Measurements from ENCODE around the gene XAGE2.
"Not testable (repeated sequence)": the region's sequence is repeated elsewhere in the genome, so short reads cannot be mapped to it uniquely, and the experiment has no call there.

The XAGE2 gene, protein sequence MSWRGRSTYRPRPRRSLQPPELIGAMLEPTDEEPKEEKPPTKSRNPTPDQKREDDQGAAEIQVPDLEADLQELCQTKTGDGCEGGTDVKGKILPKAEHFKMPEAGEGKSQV

DNA sequence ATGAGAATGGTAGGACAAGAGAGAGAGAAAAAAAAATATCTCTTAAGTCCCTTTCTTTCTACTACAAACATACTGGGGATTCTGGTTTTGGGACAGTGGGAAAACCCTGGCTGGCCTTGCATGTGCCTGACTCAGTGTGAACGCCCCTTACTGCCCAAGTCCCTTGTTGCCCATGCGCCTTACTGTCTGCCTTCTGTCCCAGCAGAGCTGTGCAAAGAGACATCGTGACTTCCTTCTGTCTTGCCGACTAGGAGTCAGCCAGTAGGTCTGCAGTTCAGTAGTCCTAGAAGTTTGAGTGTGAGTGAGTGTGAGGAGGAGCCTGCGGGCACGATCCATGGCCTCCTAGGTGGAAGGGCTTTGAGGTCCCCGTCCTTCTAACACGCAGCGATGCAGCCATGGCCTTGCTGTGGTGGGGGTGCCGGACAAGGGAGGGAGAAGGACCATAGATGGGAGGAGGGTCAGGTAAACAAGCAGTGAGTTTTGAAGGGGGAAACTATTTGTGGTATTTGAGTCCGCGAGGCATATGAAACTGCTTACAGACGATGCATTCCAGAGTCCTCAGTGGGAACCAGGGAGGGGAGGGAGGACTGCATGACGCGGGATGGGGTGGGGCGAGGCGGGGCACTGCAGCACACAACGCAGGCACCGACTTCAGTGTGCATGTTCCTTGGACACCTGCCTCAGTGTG is at the start of gene XAGE2:
XAGE2 (plus strand) TSS at position 654 of the 688 bp plus-strand sequence. CDS start 994 bp downstream, outside the sequence.
- Histone ChIP-seq H3K36me3 (ENCODE audit: control insufficient read depth, insufficient read depth, low read length) (no peaks in the 10 kb centered on the region), H3K4me3 (ENCODE audit: low read length) (no peak within 1 kb of the TSS), H3K9me3 (ENCODE audit: control insufficient read depth, low read length) (no peaks in the 10 kb centered on the region), H3K9ac (ENCODE audit: low read length) (no peak within 1 kb of the TSS), H3K4me1 (ENCODE audit: control insufficient read depth, insufficient read depth, low read length) (no peaks in the 10 kb centered on the region), H3K27me3 (ENCODE audit: control insufficient read depth, insufficient read depth, low read length) (no peaks in the 10 kb centered on the region)

DNA sequence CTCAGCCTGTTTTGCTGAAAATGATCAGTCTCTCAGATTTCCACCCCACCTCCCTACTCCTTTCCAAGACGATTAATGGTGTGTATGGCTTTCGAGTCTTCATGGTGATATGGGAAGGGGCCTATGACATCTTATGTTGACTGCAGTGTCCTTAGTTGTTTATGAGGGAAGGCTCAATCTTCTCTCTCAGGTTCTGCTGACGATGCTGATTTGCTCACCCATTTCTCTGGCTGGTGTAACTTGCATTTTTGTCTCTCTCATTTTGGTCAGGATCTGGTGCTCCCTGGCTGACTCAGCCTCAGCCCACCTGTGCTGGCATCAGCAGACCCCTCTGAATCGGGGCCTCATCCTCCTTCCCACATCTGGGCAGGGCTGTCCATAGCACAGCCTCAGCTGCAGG is 31.4 kb upstream of the XAGE2 start:
- no peaks in the 10 kb centered on the region for H3K27me3 ChIP-seq (ENCODE audit: control insufficient read depth, insufficient read depth, low read length)
- H3K4me1 ChIP-seq (ENCODE audit: control insufficient read depth, insufficient read depth, low read length) = no peaks in the 10 kb centered on the region
- H3K9me3 ChIP-seq (ENCODE audit: control insufficient read depth, low read length) = no peaks in the 10 kb centered on the region

DNA sequence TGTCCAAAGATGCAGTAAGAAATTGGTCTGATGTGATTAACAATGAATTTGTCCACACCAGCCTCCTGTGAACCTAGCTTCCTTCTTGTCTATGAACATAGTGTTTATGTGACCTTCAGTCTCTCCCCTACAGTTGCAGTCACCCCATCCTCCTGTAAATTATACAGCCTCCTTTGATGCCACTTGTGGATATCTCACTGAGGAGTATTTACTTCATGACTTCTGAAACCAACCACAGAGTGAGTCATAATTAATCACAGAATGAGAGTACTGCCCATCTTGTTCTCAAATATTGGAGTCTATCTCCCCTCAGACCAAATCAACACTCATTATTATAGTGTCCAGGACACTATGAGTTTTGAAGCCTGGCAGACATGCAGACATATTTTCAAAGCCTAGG is 27.3 kb upstream of the XAGE2 start:
- Histone ChIP-seq H3K9ac (ENCODE audit: low read length) (no peak overlapping the region), H3K9me3 (ENCODE audit: control insufficient read depth, low read length) (no peaks in the 10 kb centered on the region), H3K36me3 (ENCODE audit: control insufficient read depth, insufficient read depth, low read length) (no peaks in the 10 kb centered on the region), H3K27me3 (ENCODE audit: control insufficient read depth, insufficient read depth, low read length) (no peaks in the 10 kb centered on the region), H3K4me1 (ENCODE audit: control insufficient read depth, insufficient read depth, low read length) (no peaks in the 10 kb centered on the region), H3K4me3 (ENCODE audit: low read length) (no peak overlapping the region)

More for the DNA sequence above, 31.4 kb upstream of the XAGE2 start:
- Histone ChIP-seq H3K36me3 (ENCODE audit: control insufficient read depth, insufficient read depth, low read length) (no peaks in the 10 kb centered on the region), H3K4me3 (ENCODE audit: low read length) (no peak overlapping the region), H3K9ac (ENCODE audit: low read length) (no peak overlapping the region)

DNA sequence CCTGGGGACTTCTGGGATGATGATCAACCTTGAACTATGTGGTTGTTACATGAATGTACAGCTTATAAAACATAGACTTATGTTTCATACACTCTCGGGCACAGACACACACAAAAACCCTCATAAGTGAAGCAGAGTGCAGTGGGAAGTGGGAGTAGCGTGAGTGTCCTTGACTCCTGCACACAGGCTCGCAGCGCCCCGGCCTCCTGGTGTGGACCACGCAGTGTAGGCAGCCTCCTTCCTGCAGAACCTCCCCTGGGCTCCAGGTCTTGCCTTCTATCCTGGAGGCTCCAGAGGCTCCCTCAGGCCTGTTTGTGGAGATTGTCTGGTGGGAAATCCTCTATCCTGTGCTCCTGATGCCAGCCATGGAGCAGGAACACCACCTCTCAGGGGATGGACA is 25.7 kb upstream of the XAGE2 start:
- not testable (repeated sequence) for H3K9ac ChIP-seq (ENCODE audit: low read length); H3K4me1 ChIP-seq (ENCODE audit: control insufficient read depth, insufficient read depth, low read length); H3K4me3 ChIP-seq (ENCODE audit: low read length); H3K9me3 ChIP-seq (ENCODE audit: control insufficient read depth, low read length); H3K27me3 ChIP-seq (ENCODE audit: control insufficient read depth, insufficient read depth, low read length); H3K36me3 ChIP-seq (ENCODE audit: control insufficient read depth, insufficient read depth, low read length)

DNA sequence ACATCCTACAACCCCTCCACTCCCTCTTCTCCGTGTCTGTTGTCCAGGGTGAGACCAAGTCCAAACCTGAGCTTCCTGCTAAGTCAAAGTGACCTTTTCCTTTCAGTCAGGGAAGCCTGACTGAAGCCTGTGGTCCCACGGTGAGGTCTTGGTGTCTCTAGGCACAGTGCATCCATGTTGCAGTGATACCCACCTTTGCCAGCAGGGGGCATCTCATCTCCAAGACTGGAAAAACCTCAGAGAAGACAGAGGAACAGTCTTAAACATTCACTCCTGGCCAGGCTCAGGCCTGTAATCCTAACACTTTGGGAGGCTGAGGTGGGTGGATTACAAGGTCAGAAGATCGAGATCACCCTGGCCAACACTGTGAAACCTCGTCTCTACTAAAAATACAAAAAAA is 23.4 kb upstream of the XAGE2 start:
- not testable (repeated sequence) for H3K27me3 ChIP-seq (ENCODE audit: control insufficient read depth, insufficient read depth, low read length); H3K9me3 ChIP-seq (ENCODE audit: control insufficient read depth, low read length); H3K36me3 ChIP-seq (ENCODE audit: control insufficient read depth, insufficient read depth, low read length); H3K9ac ChIP-seq (ENCODE audit: low read length); H3K4me1 ChIP-seq (ENCODE audit: control insufficient read depth, insufficient read depth, low read length); H3K4me3 ChIP-seq (ENCODE audit: low read length)

DNA sequence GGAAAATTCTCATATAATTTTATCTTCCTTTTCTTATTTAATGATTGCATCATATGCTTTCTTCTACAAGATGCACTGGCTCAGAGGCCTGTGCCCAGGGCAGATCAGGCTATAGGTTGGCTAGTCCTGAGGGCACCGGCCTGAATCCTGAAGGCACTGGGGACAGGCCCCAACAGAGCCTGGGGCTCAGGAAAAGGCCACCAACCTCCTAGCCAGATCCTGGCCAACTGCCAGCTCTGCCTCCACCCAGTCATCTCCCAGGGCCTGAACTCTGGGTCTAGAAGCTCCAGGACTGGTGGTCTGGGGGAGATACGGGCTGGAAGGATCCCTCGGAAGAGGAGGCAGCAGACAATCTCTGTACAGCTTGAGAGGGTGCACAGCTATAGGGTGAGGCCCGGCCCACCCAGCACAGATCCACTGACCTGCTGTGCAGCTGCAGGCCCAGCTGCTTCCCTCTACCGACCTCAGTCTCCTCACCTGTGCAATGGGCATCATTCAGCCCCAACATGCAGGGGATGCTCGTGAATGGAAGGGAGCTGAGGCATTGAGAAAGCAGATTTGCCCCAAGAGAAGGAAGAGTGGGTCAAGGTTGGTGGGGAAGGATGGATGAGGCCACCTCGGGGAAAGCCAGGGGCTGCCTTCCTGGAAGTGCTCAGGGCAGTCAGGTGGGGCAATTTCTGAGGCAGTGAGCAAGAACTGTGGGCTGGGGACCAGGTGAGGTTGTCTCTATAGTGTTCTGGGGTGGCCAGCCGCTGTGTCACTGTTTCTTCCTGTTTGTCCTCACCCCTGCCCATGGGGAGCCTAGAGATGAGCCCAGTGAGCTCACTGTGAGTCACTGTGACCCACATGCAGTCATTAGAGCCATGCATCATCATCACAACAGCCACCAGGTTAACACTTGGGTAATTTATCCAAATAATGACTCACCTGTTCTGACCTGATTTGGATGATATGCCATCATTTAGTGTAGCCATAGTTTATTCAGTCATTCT is 22.4 kb upstream of the XAGE2 start:
- H3K27me3 ChIP-seq (ENCODE audit: control insufficient read depth, insufficient read depth, low read length) = no peaks in the 10 kb centered on the region
- no peaks in the 10 kb centered on the region for H3K36me3 ChIP-seq (ENCODE audit: control insufficient read depth, insufficient read depth, low read length)
- no peak overlapping the region for H3K4me3 ChIP-seq (ENCODE audit: low read length)
- H3K4me1 ChIP-seq (ENCODE audit: control insufficient read depth, insufficient read depth, low read length) = no peaks in the 10 kb centered on the region
- H3K9ac ChIP-seq (ENCODE audit: low read length) = no peak overlapping the region
- H3K9me3 ChIP-seq (ENCODE audit: control insufficient read depth, low read length) = no peaks in the 10 kb centered on the region

DNA sequence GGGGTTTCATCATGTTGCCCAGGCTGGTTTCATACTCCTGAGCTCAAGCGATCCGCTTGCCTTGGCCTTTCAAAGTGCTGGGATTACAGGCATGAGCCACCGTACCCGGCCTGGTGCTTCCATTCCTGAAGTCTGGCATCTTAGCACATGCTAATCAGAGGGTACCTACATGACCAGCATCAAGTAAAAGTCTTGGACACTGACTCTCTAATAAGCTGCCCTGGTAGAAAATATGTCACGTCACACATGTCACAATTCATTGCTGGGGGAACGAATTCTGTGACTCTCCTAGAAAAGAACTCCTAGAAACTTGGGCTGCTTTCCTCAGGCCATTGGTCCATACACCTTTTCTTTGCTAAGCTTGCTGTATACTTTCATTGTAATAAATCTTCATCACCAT is 19.1 kb upstream of the XAGE2 start:
- Histone ChIP-seq H3K4me3 (ENCODE audit: low read length) (no peak overlapping the region), H3K27me3 (ENCODE audit: control insufficient read depth, insufficient read depth, low read length) (no peaks in the 10 kb centered on the region), H3K9me3 (ENCODE audit: control insufficient read depth, low read length) (no peaks in the 10 kb centered on the region), H3K36me3 (ENCODE audit: control insufficient read depth, insufficient read depth, low read length) (no peaks in the 10 kb centered on the region), H3K9ac (ENCODE audit: low read length) (no peak overlapping the region), H3K4me1 (ENCODE audit: control insufficient read depth, insufficient read depth, low read length) (no peaks in the 10 kb centered on the region)

DNA sequence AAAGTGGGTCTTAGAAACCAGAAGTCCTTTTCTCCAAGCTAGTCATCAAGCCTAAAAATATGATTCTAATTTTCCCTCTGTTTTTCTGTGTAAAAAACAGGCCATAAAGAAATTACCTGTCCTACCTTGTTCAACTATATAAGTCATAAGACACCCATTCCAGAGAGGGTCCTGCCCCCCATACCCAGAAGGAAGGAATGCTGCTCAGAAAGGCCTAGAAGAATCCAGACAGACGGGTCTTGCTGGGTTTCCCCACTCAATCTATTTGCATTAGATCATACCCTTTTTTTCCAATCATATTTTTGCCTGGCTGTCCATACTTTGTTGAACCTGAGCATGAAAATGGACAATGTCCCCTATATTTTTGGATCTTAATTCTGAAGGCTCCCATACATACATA is 16.3 kb upstream of the XAGE2 start:
- Histone ChIP-seq H3K9me3 (ENCODE audit: control insufficient read depth, low read length) (no peaks in the 10 kb centered on the region), H3K4me1 (ENCODE audit: control insufficient read depth, insufficient read depth, low read length) (no peaks in the 10 kb centered on the region), H3K27me3 (ENCODE audit: control insufficient read depth, insufficient read depth, low read length) (no peaks in the 10 kb centered on the region), H3K9ac (ENCODE audit: low read length) (no peak overlapping the region), H3K4me3 (ENCODE audit: low read length) (no peak overlapping the region), H3K36me3 (ENCODE audit: control insufficient read depth, insufficient read depth, low read length) (no peaks in the 10 kb centered on the region)

DNA sequence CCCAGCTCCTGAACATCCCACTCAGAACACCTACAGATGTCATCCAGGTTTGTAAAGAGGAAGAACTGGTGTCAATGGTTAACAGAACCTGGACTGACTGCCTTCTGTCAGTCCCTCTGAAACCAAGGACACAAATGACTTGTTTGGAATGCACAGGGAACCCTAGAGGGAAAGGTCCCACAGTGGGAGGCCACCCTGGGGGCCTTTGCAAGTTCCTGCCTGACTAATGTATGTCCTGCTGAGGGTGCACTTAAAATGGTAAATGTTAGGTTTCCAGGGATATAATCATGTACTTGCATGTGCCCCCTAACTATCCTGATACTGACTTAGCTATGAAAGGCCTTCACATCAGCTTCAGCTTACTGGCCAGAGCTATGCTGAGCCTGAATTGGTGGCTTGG is 15.0 kb upstream of the XAGE2 start:
- Histone ChIP-seq H3K4me3 (ENCODE audit: low read length) (no peak overlapping the region), H3K27me3 (ENCODE audit: control insufficient read depth, insufficient read depth, low read length) (no peaks in the 10 kb centered on the region), H3K9me3 (ENCODE audit: control insufficient read depth, low read length) (no peaks in the 10 kb centered on the region), H3K4me1 (ENCODE audit: control insufficient read depth, insufficient read depth, low read length) (no peaks in the 10 kb centered on the region), H3K9ac (ENCODE audit: low read length) (no peak overlapping the region), H3K36me3 (ENCODE audit: control insufficient read depth, insufficient read depth, low read length) (no peaks in the 10 kb centered on the region)

DNA sequence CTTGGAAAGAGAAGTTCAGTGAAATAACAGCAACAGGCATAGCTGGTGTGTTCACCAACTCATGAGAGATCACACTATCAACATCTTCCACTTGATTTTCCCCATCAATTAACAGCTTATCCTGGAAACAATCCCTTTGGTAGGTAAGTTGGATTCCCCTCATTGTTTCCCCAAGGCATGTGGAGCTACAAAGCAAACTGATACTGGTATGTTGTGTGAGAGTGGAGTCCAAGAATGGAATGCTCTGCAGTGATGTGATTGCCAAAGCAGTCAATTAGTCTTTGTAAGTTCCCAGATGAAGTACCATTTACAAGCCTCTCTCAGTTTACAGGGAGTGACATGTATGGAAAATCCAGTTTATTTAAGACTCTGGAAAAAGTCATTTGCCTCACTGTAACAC is 13.7 kb upstream of the XAGE2 start:
- Histone ChIP-seq H3K4me3 (ENCODE audit: low read length) (no peak overlapping the region), H3K27me3 (ENCODE audit: control insufficient read depth, insufficient read depth, low read length) (no peaks in the 10 kb centered on the region), H3K9me3 (ENCODE audit: control insufficient read depth, low read length) (no peaks in the 10 kb centered on the region), H3K36me3 (ENCODE audit: control insufficient read depth, insufficient read depth, low read length) (no peaks in the 10 kb centered on the region), H3K4me1 (ENCODE audit: control insufficient read depth, insufficient read depth, low read length) (no peaks in the 10 kb centered on the region), H3K9ac (ENCODE audit: low read length) (no peak overlapping the region)

DNA sequence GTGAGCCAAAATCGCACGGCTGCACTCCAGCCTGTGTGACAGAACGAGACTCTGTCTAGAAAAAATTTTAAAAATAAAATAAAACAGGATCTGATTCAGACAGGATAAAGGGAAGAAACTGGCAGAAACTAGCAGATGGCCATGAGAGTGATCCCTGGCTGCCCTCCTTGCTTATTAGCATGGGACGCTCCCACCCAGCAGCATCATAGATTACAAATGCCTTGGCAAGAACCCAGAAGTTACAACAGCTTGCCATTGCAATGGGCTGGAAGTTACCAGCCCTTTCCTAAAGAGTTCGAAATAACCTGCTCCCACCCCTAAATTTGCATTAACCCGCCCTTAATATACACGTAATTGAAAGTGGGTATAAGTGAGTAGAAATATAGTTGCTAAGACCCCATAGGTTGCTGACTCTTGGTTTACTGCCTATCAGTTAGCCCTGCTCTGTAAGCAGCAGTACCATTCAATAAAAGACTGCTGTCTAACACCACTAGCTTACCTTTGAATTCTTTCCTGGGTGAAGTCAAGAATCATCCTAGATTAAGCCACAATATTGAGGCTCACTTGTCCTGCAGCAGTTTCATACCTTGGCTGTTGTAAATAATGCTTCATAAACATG is 9.1 kb upstream of the XAGE2 start:
- Histone ChIP-seq H3K4me3 (ENCODE audit: low read length) (no peak overlapping the region), H3K36me3 (ENCODE audit: control insufficient read depth, insufficient read depth, low read length) (no peaks in the 10 kb centered on the region), H3K9ac (ENCODE audit: low read length) (no peak overlapping the region), H3K4me1 (ENCODE audit: control insufficient read depth, insufficient read depth, low read length) (no peaks in the 10 kb centered on the region), H3K27me3 (ENCODE audit: control insufficient read depth, insufficient read depth, low read length) (no peaks in the 10 kb centered on the region), H3K9me3 (ENCODE audit: control insufficient read depth, low read length) (no peaks in the 10 kb centered on the region)

DNA sequence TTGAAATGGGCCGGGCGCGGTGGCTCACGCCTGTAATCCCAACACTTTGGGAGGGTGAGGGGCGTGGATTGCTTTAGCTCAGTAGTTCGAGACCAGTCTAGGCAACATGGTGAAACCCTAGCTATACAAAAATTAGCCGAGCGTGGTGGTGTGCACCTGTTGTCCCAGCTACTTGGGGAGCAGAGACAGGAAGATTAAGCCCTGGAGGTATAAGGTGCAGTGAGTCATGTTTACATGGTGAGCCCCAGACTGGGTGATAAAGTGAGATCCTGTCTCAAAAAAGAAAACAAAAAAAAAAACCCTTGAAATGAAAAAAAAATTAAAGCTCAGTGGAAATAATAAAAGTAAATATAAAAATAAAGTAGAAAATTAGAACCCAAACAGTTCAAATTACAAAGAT is 6.9 kb upstream of the XAGE2 start:
- no peaks in the 10 kb centered on the region for H3K4me1 ChIP-seq (ENCODE audit: control insufficient read depth, insufficient read depth, low read length)
- H3K4me3 ChIP-seq (ENCODE audit: low read length) = no peak overlapping the region

More for the DNA sequence above, 6.9 kb upstream of the XAGE2 start:
- Histone ChIP-seq H3K9ac (ENCODE audit: low read length) (no peak overlapping the region), H3K9me3 (ENCODE audit: control insufficient read depth, low read length) (no peaks in the 10 kb centered on the region), H3K36me3 (ENCODE audit: control insufficient read depth, insufficient read depth, low read length) (no peaks in the 10 kb centered on the region), H3K27me3 (ENCODE audit: control insufficient read depth, insufficient read depth, low read length) (no peaks in the 10 kb centered on the region)

Data from mucosa of stomach (tissue), 1 donor.